ENCODE results near the gene TMEM19. TPM values are rescaled to one million over a fixed set of nuclear protein-coding genes. Genes with fewer than 3 reads are reported as not detected.

Gene TMEM19
- total RNA-seq, 1 experiment from 2014 or later, result 56.3 TPM

DNA sequence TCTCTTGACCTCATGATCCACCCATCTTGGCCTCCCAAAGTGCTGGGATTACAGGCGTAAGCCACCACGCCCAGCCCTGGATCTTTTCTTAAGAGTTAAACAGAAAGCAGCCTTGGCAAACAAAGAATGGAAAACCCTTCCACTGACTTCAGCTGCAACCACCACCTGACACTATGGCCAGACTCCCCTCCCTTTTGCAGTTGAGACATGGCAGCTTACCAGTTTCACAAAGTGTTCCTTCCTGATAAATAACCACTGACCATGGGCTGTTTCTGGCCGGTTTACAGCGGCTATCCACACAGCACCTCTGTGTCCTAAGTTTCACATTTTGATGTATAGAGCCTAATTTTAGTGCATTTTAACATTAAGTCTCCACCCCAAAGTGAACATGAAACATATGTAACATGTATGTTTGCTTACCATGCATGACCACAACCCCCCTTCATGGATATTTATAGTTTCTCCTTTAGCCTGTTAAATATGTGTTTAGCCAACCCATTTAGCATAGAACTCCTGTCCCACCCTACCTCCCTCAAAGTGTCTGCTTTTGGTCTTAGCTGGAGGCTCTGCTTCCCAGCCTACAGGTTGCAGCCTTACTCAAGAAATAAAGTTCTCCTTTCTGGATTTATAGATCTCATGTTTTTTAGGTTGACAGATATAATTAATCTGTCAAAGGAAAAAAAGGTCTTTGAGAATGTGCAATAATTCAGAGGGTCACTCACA, 36.1 kb downstream of the TMEM19 start:
- POLR2A ChIA-PET (ENCODE audit: low non-redundant PET), result interaction anchor here (0.7 kb wide), 1 partner anchor 98 kb away, joined by 10 read pairs; no protein-coding TSS in a partner anchor
- no TSS peak for BruUV-seq (replicated peaks)
- no peaks in the 10 kb centered on the region for H3K4me1 ChIP-seq (ENCODE audit: insufficient read depth, low read length, poor library complexity, severe bottlenecking)
- no peak for DNase-seq (ENCODE audit: low spot score)
- intact Hi-C loops (cut with micrococcal nuclease; ENCODE audit: unreplicated experiment), result no loop called here
- no peak overlapping the region for H3K4me3 ChIP-seq (ENCODE audit: low read depth, low read length, poor library complexity, severe bottlenecking)
- no peak for TF ChIP-seq CTCF (conservative IDR thresholded peaks at IDR 0.05; ENCODE audit: low read depth, low read length)
- no peak for TF ChIP-seq EZH2 (IDR thresholded peaks at IDR 0.05; ENCODE audit: borderline replicate concordance, low read depth, low read length, poor library complexity, severe bottlenecking)
- CTCF ChIA-PET, result no interaction called here
- no peaks in the 10 kb centered on the region for H3K27me3 ChIP-seq (replicated peaks; ENCODE audit: insufficient read depth, low read depth, low read length, poor library complexity)
- H3K27ac ChIP-seq (ENCODE audit: low read depth, low read length, poor library complexity, severe bottlenecking), result no peak overlapping the region
- H3K36me3 ChIP-seq (ENCODE audit: insufficient read depth, low read length, poor library complexity, severe bottlenecking), result no peaks in the 10 kb centered on the region
- H3K9me3 ChIP-seq (ENCODE audit: low read depth, low read length, poor library complexity, severe bottlenecking), result no peaks in the 10 kb centered on the region

- no peak overlapping the region for H3K4me3 ChIP-seq (ENCODE audit: low read depth, low read length, poor library complexity, severe bottlenecking)
- no peak for TF ChIP-seq EZH2 (IDR thresholded peaks at IDR 0.05; ENCODE audit: borderline replicate concordance, low read depth, low read length, poor library complexity, severe bottlenecking)
- no peak for TF ChIP-seq CTCF (conservative IDR thresholded peaks at IDR 0.05; ENCODE audit: low read depth, low read length)
- H3K9me3 ChIP-seq (ENCODE audit: low read depth, low read length, poor library complexity, severe bottlenecking), result no peaks in the 10 kb centered on the region
- ChIA-PET POLR2A (ENCODE audit: low non-redundant PET) (no interaction called here), CTCF (no interaction called here)
- intact Hi-C loops (cut with micrococcal nuclease; ENCODE audit: unreplicated experiment), result no loop called here
- DNase-seq (ENCODE audit: low spot score), result no peak
- BruUV-seq (replicated peaks), result no TSS peak
- no peaks in the 10 kb centered on the region for H3K27me3 ChIP-seq (replicated peaks; ENCODE audit: insufficient read depth, low read depth, low read length, poor library complexity)
- H3K36me3 ChIP-seq (ENCODE audit: insufficient read depth, low read length, poor library complexity, severe bottlenecking), result no peaks in the 10 kb centered on the region
- no peaks in the 10 kb centered on the region for H3K4me1 ChIP-seq (ENCODE audit: insufficient read depth, low read length, poor library complexity, severe bottlenecking)
- H3K27ac ChIP-seq (ENCODE audit: low read depth, low read length, poor library complexity, severe bottlenecking), result no peak overlapping the region
These were observed 39.1 kb downstream of the TMEM19 start for GRCh38 chr12:71725011-71725410.

GRCh38 chr12:71726548-71726947, 40.7 kb downstream of the TMEM19 start:
- H3K9me3 ChIP-seq (ENCODE audit: low read depth, low read length, poor library complexity, severe bottlenecking), result no peaks in the 10 kb centered on the region
- H3K4me3 ChIP-seq (ENCODE audit: low read depth, low read length, poor library complexity, severe bottlenecking), result no peak overlapping the region
- no peaks in the 10 kb centered on the region for H3K36me3 ChIP-seq (ENCODE audit: insufficient read depth, low read length, poor library complexity, severe bottlenecking)
- intact Hi-C loops (cut with micrococcal nuclease; ENCODE audit: unreplicated experiment), result no loop called here
- no TSS peak for BruUV-seq (replicated peaks)
- no peaks in the 10 kb centered on the region for H3K27me3 ChIP-seq (replicated peaks; ENCODE audit: insufficient read depth, low read depth, low read length, poor library complexity)
- ChIA-PET CTCF (no interaction called here), POLR2A (ENCODE audit: low non-redundant PET) (no interaction called here)
- TF ChIP-seq CTCF (conservative IDR thresholded peaks at IDR 0.05; ENCODE audit: low read depth, low read length) (no peak), EZH2 (IDR thresholded peaks at IDR 0.05; ENCODE audit: borderline replicate concordance, low read depth, low read length, poor library complexity, severe bottlenecking) (no peak)
- no peaks in the 10 kb centered on the region for H3K4me1 ChIP-seq (ENCODE audit: insufficient read depth, low read length, poor library complexity, severe bottlenecking)
- no peak for DNase-seq (ENCODE audit: low spot score)
- no peak overlapping the region for H3K27ac ChIP-seq (ENCODE audit: low read depth, low read length, poor library complexity, severe bottlenecking)
